T-helper 1 cell treated with Interleukin-12 subunit alpha and Interleukin-12 subunit beta and Interleukin-4 antibody, amounts not matched to agents 30 μg/mL and 1 μg/mL, for 36 hours (primary cell): ENCODE data around the gene ANO2.

ENCODE experiments used
- H3K27ac Mint-ChIP-seq: one replicate; pipeline ENCODE4 v1.8.0; 2021; ENCODE audit warnings: mild to moderate bottlenecking, mixed read lengths
- H3K27me3 Mint-ChIP-seq: one replicate; pipeline ENCODE4 v1.8.0; 2021; ENCODE audit warnings: low read depth, mixed read lengths
- H3K36me3 Mint-ChIP-seq: one replicate; pipeline ENCODE4 v1.8.0; 2021; ENCODE audit warnings: low read depth, mixed read lengths
- H3K4me1 Mint-ChIP-seq: one replicate; pipeline ENCODE4 v1.8.0; 2021; ENCODE audit warnings: low read depth, mixed read lengths
- H3K4me3 Mint-ChIP-seq: one replicate; pipeline ENCODE4 v1.8.0; 2021; ENCODE audit warnings: mild to moderate bottlenecking, moderate library complexity, mixed read lengths
- H3K9me3 Mint-ChIP-seq: one replicate; pipeline ENCODE4 v1.8.0; 2021; ENCODE audit warnings: mixed read lengths

ANO2 gene

DNA sequence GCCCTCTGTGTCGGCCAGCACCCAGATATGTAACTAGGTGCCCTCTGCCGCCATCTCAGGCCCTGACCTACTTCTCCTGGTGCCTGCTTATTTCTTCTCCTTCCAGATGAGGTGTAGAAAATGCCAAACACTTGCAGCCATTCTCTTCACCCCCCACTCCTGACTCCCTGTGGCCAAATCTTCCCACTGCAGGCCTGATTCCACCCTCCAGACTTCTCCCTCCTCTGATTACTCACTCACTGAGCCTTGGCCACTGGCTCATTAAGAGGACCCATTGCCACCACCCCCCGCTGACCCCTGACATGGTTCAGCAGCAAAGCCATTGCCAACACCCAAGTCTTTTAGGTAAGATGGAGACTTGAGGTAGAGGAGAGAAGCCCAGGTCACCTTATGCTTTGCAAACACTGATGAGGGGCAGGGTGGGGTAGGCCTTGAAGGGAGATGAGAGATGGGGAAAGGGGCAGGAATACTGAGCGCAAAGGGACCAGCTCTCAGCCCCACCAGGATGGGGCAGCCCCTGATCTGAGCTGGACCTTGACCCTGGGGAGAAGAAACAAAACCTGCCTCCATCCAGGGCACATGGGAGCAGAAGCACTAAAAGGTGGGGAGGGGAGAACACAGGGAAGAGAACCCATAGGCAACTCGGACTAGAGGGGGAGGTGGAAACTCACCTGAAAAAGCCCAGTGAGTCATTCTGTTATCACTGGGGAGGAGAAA is 25.1 kb upstream of the ANO2 start:
- no peaks in the 10 kb centered on the region for H3K9me3 Mint-ChIP-seq
- H3K27ac Mint-ChIP-seq, result no peak overlapping the region
- H3K4me1 Mint-ChIP-seq, result no peaks in the 10 kb centered on the region
- H3K4me3 Mint-ChIP-seq, result no peak overlapping the region
- no peaks in the 10 kb centered on the region for H3K27me3 Mint-ChIP-seq
- no peaks in the 10 kb centered on the region for H3K36me3 Mint-ChIP-seq

DNA sequence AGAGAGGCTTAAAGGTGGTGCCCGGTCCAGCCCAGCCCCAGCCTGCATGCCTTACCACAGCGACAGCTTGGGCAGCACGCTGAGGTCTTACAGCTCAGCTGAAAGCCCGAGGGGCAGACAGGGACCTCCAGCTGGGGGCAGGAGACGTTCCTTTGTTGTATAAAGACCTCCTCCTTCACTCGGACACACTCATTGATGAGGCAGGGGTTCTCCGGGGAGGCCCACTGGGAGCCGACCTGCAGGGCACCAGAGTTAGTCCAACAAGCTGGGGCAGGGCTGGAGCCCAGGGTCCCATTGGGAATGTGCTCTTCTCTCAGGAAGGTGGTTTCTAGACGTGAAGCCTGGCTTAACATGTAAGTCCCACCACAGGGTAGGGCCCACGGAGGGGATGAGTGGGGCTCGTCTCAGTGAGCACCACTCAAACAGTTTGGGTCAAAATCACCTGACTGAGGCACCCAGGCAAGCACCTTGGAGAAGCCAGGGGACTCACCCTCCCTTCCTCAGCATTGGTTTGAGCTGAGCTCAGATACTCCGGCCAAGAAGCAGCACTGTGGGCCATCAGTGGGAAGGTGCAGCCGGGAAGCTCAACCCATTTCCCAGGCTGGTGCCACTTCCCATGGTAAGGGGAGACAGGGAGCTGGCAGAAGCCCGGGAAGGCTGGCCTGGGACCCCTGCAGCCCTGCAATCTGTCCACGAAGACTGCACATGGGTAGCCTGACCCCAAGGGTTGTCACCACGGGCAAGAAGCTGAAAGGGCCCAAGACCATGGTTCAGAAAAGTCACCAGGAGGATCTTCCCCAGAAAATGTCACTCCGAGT is 24.3 kb upstream of the ANO2 start:
- H3K4me1 Mint-ChIP-seq, result no peaks in the 10 kb centered on the region
- H3K36me3 Mint-ChIP-seq, result no peaks in the 10 kb centered on the region
- H3K27me3 Mint-ChIP-seq, result no peaks in the 10 kb centered on the region
- no peaks in the 10 kb centered on the region for H3K9me3 Mint-ChIP-seq
- H3K27ac Mint-ChIP-seq, result no peak overlapping the region
- H3K4me3 Mint-ChIP-seq, result no peak overlapping the region

DNA sequence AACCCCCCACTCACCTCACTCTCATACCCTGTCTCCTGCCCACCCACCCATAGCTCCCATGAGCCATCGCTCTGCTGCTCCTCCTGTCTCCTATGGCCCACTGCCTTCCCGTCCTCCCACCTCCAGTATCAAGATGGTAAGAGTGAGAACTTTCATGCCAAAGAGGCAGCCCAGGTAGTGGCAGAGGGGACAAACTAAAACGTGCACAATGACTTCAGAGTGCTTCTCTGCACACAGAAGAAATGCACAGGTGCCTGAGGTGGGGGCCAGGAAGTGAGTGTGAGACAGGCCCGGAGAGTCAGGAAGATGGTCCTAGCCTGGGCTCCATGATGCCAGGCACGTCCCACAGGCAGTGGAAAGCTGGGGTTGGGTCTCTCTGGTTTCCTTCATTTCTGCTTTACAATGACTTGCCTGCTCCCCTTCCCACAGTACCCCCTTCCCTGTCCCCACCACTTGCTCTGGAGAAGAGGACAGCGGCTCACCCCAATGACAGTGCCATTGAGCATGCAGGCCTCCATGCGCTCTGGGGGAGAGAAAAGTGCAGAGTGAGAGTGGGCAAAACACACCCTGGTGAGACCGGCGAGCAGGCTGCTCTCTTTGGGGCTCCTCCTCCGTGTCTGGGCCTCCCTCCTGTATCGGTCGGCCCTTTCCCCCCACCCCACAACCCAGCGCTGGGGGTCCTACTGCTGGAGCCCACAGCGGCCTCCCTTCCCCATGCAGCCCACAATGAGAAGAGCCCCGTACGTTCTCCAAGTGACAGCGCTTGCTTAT is 22.8 kb upstream of the ANO2 start:
- Mint-ChIP-seq H3K4me3 (no peak overlapping the region), H3K4me1 (no peaks in the 10 kb centered on the region), H3K27me3 (peaks cover 3% of the 10 kb centered on the region), H3K36me3 (no peaks in the 10 kb centered on the region), H3K27ac (no peak overlapping the region), H3K9me3 (no peaks in the 10 kb centered on the region)

DNA sequence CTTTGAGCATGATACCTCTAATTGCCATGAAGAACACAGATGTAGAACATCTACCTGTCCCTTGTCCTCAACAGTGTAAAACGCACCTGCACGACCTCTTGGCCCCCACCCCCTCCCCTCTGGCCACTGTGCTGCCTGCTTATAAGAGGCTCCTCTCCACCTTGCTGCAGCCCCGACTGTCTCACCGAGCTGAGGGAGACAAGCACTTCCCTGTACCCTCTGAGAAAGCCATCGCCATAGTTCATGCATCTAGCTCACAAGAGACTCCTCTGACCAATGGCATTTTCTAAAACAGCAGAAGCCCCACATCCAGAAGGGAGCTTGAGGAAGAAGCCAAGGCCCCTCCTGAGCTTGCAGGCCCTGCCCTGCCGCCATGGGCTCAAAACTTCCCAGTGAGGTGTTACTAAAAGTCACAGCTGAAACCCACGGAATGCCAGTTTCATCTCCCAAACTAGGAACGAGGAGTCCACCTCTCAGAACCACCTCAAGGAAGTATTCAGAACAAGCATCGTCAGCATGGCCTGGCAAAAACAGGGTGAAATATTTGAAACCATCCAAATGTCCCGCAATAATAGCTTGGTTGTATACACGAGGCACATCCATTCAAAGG is 21.5 kb upstream of the ANO2 start:
- H3K4me1 Mint-ChIP-seq, result no peaks in the 10 kb centered on the region
- peaks cover 3% of the 10 kb centered on the region for H3K27me3 Mint-ChIP-seq
- no peak overlapping the region for H3K27ac Mint-ChIP-seq
- H3K4me3 Mint-ChIP-seq, result no peak overlapping the region
- no peaks in the 10 kb centered on the region for H3K9me3 Mint-ChIP-seq
- H3K36me3 Mint-ChIP-seq, result no peaks in the 10 kb centered on the region

DNA sequence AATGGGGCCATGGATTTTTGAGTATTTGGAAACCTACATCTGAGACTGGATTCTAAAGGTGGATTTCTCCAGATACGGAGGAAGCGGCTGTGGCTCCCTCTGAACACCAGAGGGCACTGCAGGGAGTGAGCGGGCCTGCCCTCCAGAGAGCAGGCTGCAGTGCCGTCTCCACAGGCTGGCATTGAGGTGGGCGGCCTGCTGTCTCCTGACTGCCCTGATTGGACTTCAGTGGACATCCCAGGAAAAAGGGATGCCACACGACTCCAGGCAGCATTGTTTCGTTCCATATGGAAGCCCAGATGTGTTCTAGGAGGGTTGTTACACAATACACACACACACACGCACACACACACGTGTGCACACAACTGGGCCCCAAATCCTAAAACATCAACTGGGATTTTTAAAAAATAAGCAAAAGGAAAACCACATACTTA is 20.9 kb upstream of the ANO2 start:
- peaks cover 3% of the 10 kb centered on the region for H3K27me3 Mint-ChIP-seq
- H3K27ac Mint-ChIP-seq, result no peak overlapping the region
- no peak overlapping the region for H3K4me3 Mint-ChIP-seq
- no peaks in the 10 kb centered on the region for H3K9me3 Mint-ChIP-seq
- no peaks in the 10 kb centered on the region for H3K36me3 Mint-ChIP-seq
- H3K4me1 Mint-ChIP-seq, result no peaks in the 10 kb centered on the region

DNA sequence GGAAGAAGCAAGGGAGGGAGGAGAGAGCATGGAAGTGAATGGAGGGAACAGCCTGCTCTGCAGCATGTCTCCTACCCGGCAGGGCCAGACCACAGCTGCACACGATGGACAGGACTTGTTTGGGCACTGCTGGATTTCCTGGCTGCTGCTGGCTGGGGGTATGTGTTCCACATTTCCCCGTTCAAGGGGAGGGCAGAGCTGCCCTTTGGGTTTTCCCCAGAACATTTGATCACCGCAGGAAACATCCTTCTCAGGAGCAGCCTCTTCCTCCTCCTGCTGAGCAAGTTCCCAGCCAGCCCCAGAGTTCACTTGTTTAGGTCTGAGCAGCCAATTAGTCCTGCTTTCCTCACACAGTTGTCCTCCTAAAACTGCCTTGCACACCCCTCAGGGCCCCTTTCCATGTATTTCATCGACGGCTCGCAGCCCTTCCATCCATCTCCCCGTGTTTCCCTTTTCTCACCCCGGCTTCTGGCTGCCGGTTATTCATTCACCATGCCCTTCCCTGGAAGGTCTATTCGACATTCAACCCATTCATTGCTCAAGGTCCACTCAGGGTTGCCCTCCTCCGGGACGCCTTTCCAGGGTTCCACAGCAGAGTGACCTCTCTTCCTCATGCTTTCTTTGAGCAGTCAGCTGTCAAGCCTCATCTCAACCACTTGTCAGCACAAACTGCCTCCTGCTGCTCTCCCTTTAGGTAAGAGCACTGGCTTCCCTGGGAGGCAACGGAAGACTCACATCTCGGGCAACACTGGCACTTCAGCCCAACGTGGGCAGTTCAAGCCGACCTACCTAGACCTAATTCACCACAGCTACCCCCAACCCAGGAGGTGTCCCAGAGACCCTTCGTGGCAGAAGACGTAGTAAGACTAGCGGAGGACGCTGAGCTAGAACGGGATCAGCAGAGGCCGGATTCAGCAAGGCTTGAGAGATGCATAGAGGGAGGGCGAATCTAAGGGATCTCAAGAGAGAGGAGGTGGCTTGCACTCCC is 20.1 kb upstream of the ANO2 start:
- Mint-ChIP-seq H3K4me3 (no peak overlapping the region), H3K27ac (no peak overlapping the region), H3K27me3 (peaks cover 3% of the 10 kb centered on the region), H3K4me1 (no peaks in the 10 kb centered on the region), H3K36me3 (no peaks in the 10 kb centered on the region), H3K9me3 (no peaks in the 10 kb centered on the region)

DNA sequence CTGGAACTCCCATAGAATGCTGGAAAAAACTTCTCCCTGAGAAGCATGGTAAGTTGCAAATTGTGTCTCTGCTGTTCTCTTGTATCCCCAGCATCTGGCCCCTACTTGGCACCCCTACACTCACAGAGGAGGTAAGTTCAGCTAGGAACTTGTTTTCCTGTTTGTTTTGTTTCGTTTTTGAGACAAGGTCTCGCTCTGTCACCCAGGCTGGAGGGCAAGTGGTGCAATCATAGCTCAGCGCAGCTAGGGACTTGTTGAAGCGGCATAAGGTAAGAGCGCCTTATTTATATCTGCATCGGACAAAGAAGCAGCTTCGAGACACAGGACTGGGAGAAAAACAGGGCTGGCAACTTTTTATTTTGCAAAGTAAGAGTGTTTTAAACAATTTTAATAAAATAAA is 18.5 kb upstream of the ANO2 start:
- no peak overlapping the region for H3K27ac Mint-ChIP-seq

DNA sequence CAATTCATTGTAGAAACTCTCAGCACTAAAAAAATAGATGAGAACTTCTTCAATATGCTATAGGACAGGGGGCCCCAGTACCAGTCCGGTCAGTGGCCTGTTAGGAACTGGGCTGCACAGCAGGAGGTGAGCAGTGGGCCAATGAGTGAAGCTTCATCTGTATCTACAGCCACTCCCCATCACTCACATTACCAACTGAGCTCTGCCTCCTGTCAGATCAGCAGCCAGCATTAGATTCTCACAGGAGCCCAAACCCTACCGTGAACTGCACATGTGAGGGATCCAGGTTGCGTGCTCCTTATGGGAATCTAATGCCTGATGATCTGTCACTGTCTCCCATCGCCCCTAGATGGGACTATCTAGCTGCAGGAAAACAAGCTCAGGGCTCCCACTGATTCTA is 15.7 kb upstream of the ANO2 start:
- Mint-ChIP-seq H3K27ac (no peak overlapping the region), H3K9me3 (no peaks in the 10 kb centered on the region), H3K36me3 (no peaks in the 10 kb centered on the region), H3K4me1 (no peaks in the 10 kb centered on the region), H3K4me3 (no peak overlapping the region), H3K27me3 (peaks cover 7% of the 10 kb centered on the region)

More for the DNA sequence above, 18.5 kb upstream of the ANO2 start:
- Mint-ChIP-seq H3K27me3 (peaks cover 6% of the 10 kb centered on the region), H3K4me1 (no peaks in the 10 kb centered on the region), H3K4me3 (no peak overlapping the region), H3K36me3 (no peaks in the 10 kb centered on the region), H3K9me3 (no peaks in the 10 kb centered on the region)

DNA sequence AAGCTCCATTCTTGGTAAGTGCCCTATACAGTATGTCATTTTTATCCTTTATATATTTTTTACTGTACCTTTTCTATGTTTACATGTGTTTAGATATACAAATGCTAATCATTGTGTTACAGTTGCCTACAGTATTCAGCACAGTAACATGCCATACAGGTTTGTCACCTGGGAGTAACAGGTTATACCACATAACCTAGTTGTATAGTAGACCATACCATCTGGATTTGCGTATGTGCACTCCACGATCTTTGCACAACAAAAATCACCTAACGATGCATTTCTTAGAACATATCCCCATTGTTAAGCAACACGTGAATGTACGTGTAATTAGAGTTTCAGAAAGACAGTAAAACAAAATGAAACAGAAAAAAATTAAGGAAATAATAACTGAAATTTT is 11.9 kb upstream of the ANO2 start:
- Mint-ChIP-seq H3K27ac (no peak overlapping the region), H3K36me3 (no peaks in the 10 kb centered on the region), H3K27me3 (peaks cover 18% of the 10 kb centered on the region), H3K4me1 (no peaks in the 10 kb centered on the region), H3K4me3 (no peak overlapping the region), H3K9me3 (no peaks in the 10 kb centered on the region)

DNA sequence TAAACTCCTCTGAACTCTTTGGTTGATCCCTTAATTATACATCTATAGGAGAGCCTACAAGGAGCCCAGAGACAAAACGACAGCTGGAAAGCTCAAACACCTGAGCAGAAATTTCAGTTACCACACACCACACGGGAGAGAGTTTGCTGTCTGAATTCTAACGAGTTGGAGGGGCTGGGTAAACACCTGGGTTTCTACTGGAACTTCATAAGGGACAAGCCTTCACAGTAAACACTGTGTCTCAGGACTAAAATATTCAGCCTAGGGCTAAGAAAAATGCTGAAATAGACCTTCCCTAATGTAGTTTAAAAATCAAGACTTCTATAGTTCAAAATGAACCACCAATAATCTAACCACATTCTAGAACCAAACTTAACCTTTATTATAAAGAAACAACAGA is 9.6 kb upstream of the ANO2 start:
- Mint-ChIP-seq H3K4me3 (no peak overlapping the region), H3K27me3 (peaks cover 27% of the 10 kb centered on the region), H3K27ac (no peak overlapping the region)

DNA sequence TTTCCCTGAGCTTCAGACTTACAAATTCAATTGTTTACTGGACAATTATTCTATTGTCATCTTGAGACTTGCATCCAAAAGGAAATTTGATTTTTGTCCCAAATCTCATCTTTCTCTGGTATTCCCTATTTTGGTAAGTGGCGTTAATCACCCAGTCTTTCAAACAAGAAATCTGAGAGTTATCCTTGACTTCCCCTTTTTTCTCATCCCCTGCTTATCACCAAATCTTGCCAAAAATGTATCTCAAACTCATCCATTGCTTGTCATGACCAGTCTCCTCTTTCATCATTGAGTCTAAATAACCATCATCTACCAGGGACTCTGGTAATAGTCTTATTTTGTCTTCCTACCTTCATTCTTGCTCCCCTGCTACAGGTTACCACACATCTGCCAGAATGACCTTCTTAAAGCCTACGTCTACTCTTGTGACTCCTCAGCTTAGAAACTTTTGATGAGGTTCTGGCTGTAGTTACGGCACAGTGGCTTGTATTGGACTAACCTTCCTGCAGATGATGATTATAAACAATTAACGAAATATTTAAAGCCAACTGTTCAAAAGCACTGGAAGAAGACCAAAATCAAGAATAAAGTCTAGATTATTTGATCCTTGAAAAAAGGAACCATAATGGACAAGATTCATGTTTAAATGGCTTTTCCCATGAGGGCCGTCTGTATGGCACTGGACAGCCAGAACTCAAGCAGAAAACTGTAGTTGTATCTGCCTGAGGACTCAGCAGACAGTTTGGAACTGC is 9.0 kb upstream of the ANO2 start:
- Mint-ChIP-seq H3K27ac (no peak overlapping the region), H3K4me1 (no peaks in the 10 kb centered on the region), H3K27me3 (peaks cover 30% of the 10 kb centered on the region), H3K9me3 (no peaks in the 10 kb centered on the region), H3K36me3 (no peaks in the 10 kb centered on the region), H3K4me3 (no peak overlapping the region)

More for the DNA sequence above, 9.6 kb upstream of the ANO2 start:
- no peaks in the 10 kb centered on the region for H3K36me3 Mint-ChIP-seq
- H3K4me1 Mint-ChIP-seq, result no peaks in the 10 kb centered on the region
- H3K9me3 Mint-ChIP-seq, result no peaks in the 10 kb centered on the region

DNA sequence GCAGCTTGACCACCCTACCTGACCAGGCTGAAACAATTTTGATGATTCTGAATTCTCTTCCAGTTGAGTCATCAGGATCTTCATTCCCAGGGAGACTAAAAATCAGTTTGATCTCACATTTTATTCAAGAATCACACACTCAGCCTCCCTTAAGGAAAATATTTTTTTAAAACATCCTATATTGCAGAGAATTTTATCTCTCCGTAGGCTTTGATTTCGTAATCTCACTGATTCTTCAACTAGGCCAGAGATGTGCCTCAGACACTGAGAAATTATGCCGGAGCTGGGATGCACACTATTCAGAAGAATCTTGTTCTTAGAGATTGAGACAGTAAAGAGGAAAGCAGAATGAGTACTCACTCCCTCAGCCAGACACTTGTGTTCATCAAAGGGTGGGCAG is 7.0 kb upstream of the ANO2 start:
- H3K27me3 Mint-ChIP-seq, result peaks cover 39% of the 10 kb centered on the region
- no peaks in the 10 kb centered on the region for H3K4me1 Mint-ChIP-seq
- H3K4me3 Mint-ChIP-seq, result no peak overlapping the region
- H3K27ac Mint-ChIP-seq, result no peak overlapping the region
- H3K9me3 Mint-ChIP-seq, result no peaks in the 10 kb centered on the region
- H3K36me3 Mint-ChIP-seq, result no peaks in the 10 kb centered on the region

DNA sequence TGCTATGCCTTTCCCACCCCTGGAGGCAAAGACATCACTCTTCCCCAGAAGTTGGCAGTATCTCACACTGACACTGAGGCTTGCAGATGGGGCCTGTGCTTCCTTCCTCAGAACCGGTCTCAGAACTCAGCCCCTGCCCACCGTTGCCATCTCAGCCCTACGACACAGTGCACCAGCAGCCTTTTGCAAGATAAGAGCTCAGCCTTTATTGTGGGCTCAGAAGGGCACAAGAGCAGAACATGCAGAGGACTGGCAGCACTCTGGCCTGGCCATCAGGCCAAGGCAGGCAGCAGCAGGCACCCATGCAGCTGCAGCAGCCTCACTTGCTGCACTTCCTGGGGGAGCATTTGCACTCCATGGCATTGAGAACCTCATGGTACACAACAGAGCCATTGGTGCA is 3.6 kb upstream of the ANO2 start:
- Mint-ChIP-seq H3K27ac (no peak overlapping the region), H3K9me3 (no peaks in the 10 kb centered on the region), H3K36me3 (no peaks in the 10 kb centered on the region), H3K4me3 (no peak overlapping the region), H3K27me3 (peaks cover 59% of the 10 kb centered on the region), H3K4me1 (no peaks in the 10 kb centered on the region)
